HEK293 (cell line): ENCODE results near the gene OXSR1.

ENCODE experiments used
- CTCF ChIP-seq: fragments of 450-650 bp; formaldehyde crosslinking; IDR thresholded peaks from 2 replicates; pipeline ENCODE4 v1.5.1; 2016; ENCODE audit warnings: missing biosample characterization, missing genetic modification characterization
- PATZ1 ChIP-seq: fragments of 450-650 bp; formaldehyde crosslinking; IDR thresholded peaks from 2 replicates; pipeline ENCODE4 v1.5.1; 2016; ENCODE audit warnings: missing biosample characterization, missing genetic modification characterization
- YY1 ChIP-seq: fragments of 450-650 bp; formaldehyde crosslinking; IDR thresholded peaks from 2 replicates; pipeline ENCODE4 v1.5.1; 2018; ENCODE audit warnings: missing biosample characterization, missing genetic modification characterization
- ZBTB7A ChIP-seq: fragments of 450-650 bp; formaldehyde crosslinking; IDR thresholded peaks from 2 replicates; pipeline ENCODE4 v1.5.1; 2016; ENCODE audit warnings: low read depth, missing biosample characterization, missing genetic modification characterization
- ZNF114 ChIP-seq: fragments of 450-650 bp; formaldehyde crosslinking; IDR thresholded peaks from 2 replicates; pipeline ENCODE4 v1.5.0; 2017; ENCODE audit warnings: missing biosample characterization, missing genetic modification characterization
- ZNF488 ChIP-seq: fragments of 450-650 bp; formaldehyde crosslinking; IDR thresholded peaks from 2 replicates; pipeline ENCODE4 v1.5.1; 2016; ENCODE audit warnings: missing biosample characterization, missing genetic modification characterization
- ZNF530 ChIP-seq: fragments of 450-650 bp; formaldehyde crosslinking; IDR thresholded peaks from 2 replicates; pipeline ENCODE4 v1.5.1; 2016; ENCODE audit warnings: low read depth, missing biosample characterization, missing genetic modification characterization
- ZNF549 ChIP-seq: fragments of 450-650 bp; IDR thresholded peaks from 2 replicates; pipeline ENCODE4 v1.5.1; 2018; ENCODE audit warnings: missing biosample characterization, missing genetic modification characterization, mild to moderate bottlenecking, inconsistent platforms, moderate library complexity
- ZNF600 ChIP-seq: fragments of 450-650 bp; formaldehyde crosslinking; IDR thresholded peaks from 2 replicates; pipeline ENCODE4 v1.5.1; 2016; ENCODE audit warnings: missing biosample characterization, missing genetic modification characterization
- ZNF639 ChIP-seq: fragments of 450-650 bp; formaldehyde crosslinking; IDR thresholded peaks from 2 replicates; pipeline ENCODE4 v1.5.1; 2016; ENCODE audit warnings: missing biosample characterization, missing genetic modification characterization
- ZNF677 ChIP-seq: fragments of 450-650 bp; IDR thresholded peaks from 2 replicates; pipeline ENCODE4 v1.5.0; 2018; ENCODE audit warnings: missing biosample characterization, mild to moderate bottlenecking, missing genetic modification characterization, moderate library complexity
- ZNF707 ChIP-seq: fragments of 450-650 bp; formaldehyde crosslinking; IDR thresholded peaks from 2 replicates; pipeline ENCODE4 v1.5.1; 2016; ENCODE audit warnings: missing biosample characterization, missing genetic modification characterization
- ZNF776 ChIP-seq: fragments of 450-650 bp; formaldehyde crosslinking; IDR thresholded peaks from 2 replicates; pipeline ENCODE4 v1.5.0; 2017; ENCODE audit warnings: missing biosample characterization, missing genetic modification characterization, borderline replicate concordance
- ZNF785 ChIP-seq: fragments of 450-650 bp; formaldehyde crosslinking; IDR thresholded peaks from 2 replicates; pipeline ENCODE4 v1.5.1; 2016; ENCODE audit warnings: missing biosample characterization, missing genetic modification characterization

GRCh38 chr3:38142959-38143358 lies 22.4 kb upstream of the OXSR1 start:
- TF ChIP-seq PATZ1 (tag by site-specific recombination): no peak
- TF ChIP-seq ZNF549 (tag by site-specific recombination): no peak
- TF ChIP-seq CTCF: no peak
- TF ChIP-seq ZNF677 (tag by site-specific recombination): no peak
- TF ChIP-seq ZNF114 (tag by site-specific recombination): no peak
- no peak for TF ChIP-seq ZNF530 (tag by site-specific recombination)
- no peak for TF ChIP-seq ZNF707 (tag by site-specific recombination)
- TF ChIP-seq ZNF785 (tag by site-specific recombination): no peak
- TF ChIP-seq ZNF600 (tag by site-specific recombination): no peak
- no peak for TF ChIP-seq ZBTB7A
- TF ChIP-seq ZNF488 (tag by site-specific recombination): no peak
- no peak for TF ChIP-seq ZNF639
- TF ChIP-seq YY1 (tag by site-specific recombination): no peak
- TF ChIP-seq ZNF776 (tag by site-specific recombination): no peak
